NCI-H345 (cell line): ENCODE data around the gene GAB2.

ENCODE experiments used
- DNase-seq: peaks from one replicate; lab custom pipeline; 2025; lab: John Stamatoyannopoulos, UW

GAB2 gene

GRCh38 chr11:78427615-78428265 is 10.1 kb upstream of the GAB2 start:
- DNase-seq = no peak

DNA sequence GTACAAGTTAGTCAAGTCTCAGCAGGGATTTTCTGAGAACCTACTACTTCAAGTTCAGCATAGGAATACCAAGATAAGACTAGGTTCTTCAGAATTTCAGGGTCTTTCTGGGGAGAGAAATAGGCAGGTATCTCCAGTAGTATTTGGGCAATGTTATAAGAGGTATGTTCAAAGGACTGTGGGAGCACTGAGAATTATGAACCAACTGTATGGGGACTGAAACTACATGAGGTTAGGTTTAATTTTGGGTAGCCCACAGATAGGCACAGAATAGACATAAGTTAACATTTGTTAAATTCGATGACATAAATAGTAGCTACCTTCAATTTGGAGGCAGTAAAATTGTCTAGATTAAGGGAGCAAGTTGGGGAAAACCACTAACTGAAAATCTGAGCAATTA is 9.2 kb upstream of the GAB2 start:
- DNase-seq = no peak

- DNase-seq = no peak
These were observed 7.9 kb upstream of the GAB2 start for GRCh38 chr11:78425399-78426070.

DNA sequence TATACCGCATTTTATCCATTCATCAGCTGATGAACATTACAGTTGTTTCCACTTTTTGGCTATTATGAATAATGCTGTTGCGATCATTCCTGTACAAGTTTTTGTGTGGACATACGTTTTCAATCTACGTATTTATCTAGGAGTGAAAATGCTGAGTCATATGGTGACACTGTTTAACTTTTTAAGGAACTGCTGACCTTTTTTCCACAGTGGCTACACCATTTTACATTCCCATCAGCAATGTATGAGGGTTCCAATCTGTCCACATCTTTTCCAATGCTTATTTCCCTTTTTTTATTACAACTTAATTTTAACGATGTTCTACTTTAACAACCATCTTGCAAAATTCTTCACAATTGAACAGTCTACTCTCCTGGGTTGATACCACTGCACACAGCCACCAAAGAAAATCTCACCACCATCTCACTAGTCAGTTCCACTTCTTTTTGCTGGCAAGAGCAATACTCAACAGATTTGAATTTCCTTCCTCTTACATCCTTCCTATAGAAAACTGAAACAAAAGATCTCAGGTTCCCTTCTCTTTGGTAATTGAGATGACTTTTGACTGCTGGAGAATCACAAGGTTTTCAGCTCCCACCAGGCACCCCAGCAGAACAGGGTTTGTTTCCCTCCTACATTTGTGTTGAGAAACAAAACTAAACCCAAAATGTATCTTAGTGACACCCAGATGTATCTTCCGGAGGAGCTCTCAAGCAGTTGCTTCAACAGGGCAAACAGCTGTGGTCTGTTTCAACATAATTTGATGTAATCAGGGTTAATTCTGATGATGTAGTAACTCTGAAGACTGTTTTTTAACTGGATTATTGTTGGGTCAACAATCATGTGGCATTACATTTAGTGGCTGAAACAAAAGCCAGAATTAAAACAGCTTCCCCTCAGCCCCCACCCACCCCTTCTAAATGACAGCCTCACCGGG is 7.0 kb upstream of the GAB2 start:
- no peak for DNase-seq

GRCh38 chr11:78423241-78423640 is 5.6 kb upstream of the GAB2 start:
- DNase-seq = no peak

DNA sequence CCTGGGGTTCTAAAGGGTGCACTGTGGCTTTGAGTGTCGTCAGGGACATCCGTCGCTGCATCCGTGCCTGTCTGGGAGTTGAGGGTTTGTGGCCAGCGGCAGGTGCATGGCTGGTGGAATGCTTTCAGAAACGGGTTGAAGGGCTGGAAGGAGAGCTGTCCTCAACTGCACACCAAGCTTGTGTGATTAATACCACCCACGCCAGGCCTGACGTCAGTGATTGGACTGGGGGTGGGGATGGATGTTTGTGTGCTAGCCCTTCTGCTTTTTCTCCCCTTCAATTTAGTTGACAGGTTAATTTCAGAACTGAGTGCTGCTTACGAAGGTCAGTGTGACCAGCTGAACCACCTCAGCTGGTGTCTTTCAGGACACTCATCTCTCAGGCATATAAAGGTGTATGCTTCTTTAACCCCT is 3.2 kb upstream of the GAB2 start:
- no peak for DNase-seq

DNA sequence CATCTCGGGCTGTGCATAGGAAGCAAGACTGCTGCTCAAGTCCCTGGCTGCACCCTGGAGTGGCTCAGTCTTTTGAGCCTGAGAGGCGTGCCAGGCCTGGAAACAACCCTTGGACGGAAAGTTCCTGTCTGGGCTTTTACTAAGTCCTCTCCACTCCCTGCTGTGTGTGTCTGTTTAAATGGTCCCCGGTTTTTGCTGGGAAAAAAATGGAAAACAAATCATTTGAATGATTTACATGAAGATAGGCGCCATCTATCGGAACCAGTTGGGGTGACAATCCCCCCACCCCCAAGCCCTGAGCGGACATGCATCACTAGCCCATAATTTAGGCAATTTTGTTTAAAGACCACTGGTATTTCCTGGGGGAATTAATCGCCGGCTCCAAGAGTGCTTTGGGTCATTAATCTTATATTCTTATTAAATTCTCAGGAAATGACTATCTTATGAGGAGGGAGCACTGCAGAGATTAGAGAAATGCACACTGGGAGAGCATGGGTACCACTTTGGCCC is 2.7 kb upstream of the GAB2 start:
- peak; percentile 53 for DNase-seq

- peak; percentile 7 for DNase-seq
These were observed 1.7 kb upstream of the GAB2 start for GRCh38 chr11:78419327-78419726.

- peak; percentile 11 for DNase-seq
These were observed 1.1 kb upstream of the GAB2 start for GRCh38 chr11:78418584-78419211.

- peak; percentile 93 for DNase-seq
These were observed 416 bp upstream of the GAB2 start for GRCh38 chr11:78417888-78418583.

DNA sequence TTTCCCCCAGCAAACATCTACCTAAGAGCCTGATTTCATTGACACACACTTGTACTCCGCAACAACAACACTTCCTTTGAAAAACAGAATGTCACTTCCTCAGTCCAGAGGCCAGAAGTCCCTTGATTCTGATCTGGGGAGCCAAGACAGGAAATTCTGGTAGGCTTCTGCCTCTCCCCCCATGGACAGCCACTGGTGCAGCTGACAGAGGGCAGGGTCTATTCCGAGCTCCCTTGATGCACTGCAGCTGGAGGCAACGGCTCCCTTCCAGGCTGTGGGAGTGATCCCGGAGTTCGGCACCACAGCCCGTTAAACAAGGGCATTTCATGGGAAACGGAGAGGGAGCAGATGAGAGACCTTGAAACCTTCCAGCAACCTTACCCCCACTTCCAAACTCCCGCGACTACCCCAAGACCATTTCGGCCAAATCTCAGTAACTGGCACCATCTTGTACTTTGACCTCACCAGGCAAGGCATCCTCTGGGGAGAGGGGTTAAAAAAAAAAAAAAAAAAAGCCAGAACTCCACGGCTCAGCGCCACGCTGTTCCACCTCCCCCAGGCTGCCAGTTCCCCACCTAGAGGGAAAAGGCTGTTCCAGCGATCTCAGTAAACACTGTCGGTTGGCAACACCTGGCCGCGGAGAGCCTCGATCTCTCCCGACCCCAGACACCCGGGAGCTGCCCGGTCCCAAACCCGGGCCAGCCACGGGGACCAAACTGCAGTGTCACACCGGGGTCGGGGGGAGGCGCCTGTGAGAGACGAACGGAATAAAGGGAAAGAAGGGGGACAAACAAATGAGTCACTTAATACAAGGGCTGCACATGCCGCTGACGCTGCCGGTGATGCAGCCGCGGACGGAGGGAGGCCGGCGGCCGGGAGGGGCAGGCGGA is 1.1 kb downstream of the GAB2 start:
- peak; percentile 83 for DNase-seq

GRCh38 chr11:78415338-78415737 is 2.3 kb downstream of the GAB2 start:
- no peak for DNase-seq

DNA sequence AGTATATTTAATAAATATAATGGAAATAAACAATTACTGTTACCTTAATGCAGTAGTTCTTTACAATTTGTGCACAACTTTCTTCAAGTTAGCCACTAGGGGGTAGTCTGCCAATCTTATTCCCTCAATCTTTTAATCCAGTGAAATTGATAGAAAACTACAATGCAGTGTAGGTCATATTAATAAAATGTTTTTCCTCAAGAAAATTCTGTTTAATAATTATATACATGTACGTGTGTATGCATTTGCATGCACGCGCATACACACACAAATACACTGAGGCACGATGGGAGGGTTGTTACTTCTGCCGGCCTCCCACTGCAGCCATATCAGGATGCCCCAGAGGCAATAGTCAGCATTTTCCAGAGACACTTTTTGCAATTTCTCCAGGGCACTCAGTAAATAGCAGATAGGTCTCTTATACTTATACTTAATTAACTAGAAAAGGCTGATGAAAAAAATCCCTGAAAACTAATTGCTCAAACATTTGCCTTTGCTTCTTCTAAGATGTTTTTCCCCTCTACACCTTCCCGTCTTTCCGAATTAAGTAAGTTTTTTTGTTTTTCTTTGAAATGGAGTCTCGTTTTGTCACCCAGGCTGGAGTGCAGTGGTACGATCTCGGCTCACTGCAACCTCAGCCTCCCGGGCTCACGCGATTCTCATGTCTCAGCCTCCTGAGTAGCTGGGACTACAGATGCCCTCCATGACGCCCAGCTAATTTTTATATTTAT is 3.1 kb downstream of the GAB2 start:
- DNase-seq = peak; percentile 8

- DNase-seq = no peak
These were observed 9.0 kb downstream of the GAB2 start for GRCh38 chr11:78408619-78409018.

DNA sequence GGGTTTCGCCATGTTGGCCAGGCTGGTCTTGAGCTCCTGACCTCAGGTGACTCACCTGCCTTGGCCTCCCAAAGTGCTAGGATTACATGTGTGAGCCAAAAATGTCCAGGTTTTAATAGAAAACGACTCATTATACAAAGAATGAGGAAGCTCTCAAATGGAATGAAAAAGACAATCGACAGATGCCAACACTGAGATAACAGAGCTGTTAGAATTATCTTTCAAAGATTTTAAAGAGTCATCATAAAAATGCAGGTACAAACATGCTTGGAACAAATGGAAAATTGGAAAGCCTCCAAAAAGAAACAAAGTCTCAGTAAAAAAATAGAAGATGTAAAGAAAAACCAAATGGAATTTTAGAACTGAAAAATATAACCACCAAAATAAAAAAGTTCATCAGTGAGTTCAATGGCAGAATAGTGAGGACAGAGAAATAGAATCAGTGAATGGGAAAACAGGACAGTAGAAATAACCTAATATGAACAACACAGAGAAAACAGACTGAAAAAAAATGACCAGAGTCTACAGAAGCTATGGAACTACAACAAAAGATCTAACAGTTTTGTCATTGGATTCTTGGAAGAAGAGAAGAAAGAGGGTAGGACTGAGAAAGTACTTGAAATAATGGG is 10.9 kb downstream of the GAB2 start:
- DNase-seq = no peak

GRCh38 chr11:78405805-78406204 is 11.8 kb downstream of the GAB2 start:
- no peak for DNase-seq

DNA sequence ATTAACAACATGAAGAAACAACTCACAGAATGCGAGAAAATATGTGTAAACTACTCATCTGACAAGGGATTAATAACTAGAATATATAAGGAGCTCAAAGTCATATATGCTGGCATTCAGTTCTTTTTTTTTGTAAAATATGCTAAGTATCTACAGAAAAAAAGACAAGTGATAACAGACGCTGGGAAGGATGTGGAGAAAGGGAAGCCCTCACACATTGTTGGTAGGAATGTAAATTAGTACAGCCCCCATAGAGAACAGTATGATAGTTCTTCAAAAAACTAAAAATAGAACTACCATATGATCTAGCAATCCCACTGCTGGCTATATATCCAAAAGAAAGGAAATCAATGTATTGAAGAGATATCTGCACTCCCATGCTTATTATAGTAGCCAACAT is 13.8 kb downstream of the GAB2 start:
- DNase-seq = no peak

- DNase-seq = no peak
These were observed 14.8 kb downstream of the GAB2 start for GRCh38 chr11:78402847-78403246.

DNA sequence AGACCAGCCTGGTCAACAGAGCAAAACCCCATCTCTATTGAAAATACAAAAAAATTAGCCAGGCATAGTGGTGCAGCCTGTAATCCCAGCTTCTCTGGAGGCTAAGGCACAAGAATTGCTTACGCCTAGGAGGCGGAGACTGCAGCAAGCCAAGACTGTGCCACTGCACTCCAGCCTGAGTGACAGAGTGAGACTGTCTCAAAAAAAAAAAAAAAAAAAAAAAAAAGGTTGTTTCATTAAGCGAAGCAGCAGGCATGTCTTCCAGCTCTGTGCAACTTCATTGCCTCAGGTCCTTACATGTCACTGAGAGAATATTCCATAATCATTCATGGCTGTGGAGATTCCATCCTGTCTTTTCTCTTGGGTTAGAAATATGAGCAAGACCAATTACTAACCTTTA is 16.9 kb downstream of the GAB2 start:
- no peak for DNase-seq
